ENCODE data around the gene KCNH2.

DNA sequence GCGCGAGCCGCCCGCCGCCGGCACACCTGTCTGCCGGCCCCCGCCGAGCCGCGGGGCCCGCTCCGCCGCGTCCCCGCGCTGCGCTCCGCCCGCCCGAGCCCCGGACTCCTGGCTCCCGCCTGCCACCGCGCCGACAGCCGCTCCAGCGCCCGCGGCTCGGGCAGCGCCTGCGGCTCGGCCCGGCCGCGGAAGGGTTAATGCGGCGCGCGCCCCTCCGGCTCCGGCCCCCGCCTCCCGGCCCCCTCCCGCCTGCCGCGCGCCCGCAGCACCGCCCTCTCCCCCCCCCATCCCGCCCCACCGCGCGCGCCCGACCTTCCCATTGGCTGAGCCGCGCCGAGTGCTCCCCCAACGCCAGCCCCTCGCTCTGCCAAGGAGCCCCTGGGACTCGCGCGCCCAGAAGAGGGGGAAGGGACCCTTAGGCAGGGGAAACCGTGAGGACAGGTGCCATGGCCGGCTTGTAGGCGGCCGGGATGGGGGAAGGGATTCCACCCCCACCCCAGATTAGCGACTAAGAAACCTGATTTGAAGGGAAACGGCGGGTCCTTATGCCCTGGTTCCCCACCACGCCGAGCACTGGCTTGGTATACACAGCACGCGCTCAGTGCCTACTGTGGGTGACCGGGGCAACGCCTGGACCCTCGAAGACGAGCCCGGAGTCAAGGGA, at the start of gene KCNH2:
- no peak for TF ChIP-seq CTBP1 (IDR thresholded peaks at IDR 0.05; ENCODE audit: borderline replicate concordance)
- no peak for TF ChIP-seq NFRKB (IDR thresholded peaks at IDR 0.05)
- TF ChIP-seq, protein P1, sequence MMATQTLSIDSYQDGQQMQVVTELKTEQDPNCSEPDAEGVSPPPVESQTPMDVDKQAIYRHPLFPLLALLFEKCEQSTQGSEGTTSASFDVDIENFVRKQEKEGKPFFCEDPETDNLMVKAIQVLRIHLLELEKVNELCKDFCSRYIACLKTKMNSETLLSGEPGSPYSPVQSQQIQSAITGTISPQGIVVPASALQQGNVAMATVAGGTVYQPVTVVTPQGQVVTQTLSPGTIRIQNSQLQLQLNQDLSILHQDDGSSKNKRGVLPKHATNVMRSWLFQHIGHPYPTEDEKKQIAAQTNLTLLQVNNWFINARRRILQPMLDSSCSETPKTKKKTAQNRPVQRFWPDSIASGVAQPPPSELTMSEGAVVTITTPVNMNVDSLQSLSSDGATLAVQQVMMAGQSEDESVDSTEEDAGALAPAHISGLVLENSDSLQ (IDR thresholded peaks at IDR 0.05): no peak

Data from HEK293T (cell line).